ENCODE measurements around the gene CHST12.
"Not testable (repeated sequence)": the region's sequence is repeated elsewhere in the genome, so short reads cannot be mapped to it uniquely, and the experiment has no call there.

Gene CHST12

DNA sequence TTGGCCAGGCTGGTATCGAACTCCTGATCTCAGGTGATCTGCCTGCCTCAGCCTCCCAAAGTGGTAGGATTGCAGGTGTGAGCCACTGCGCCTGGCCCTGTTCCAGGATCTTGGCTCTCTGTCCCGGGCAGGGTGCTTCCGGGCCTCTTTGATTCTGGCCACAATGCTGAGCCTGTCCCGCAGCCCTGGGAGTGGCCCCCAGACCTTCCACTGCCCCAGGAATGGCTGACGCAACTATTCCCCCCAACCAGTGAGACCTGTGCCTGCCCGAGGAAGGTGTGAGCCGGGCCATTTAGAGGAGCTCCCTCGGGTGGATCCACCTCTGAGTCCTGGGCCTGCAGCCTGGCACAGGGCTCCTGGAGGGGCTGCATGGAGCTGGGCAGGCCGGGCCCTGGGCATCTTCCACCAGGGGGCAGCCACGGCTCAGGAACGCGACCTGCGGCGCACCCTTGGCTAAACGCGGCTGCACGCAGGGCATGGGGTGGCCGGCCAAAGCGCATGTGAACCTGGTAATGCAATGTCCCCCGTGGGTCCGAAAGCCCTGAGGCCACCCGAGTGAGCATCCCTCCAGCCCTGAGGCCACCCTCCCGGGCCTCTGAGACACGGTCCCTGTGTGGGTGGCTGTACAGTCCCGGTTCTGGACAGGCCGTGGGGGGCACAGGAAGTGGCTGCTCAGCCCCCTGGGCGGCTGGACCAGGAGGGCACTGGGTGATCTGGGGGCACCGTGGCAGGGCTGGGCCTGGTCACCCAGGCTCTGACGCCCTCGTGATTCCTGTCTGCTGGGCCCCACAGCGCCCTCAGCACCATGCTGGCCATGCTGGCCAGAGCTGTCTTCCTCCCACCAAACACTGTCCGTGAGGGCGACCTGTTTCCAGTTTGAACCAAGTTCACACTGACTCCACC, 48.0 kb downstream of the CHST12 start:
- no peak overlapping the region for H3K9ac ChIP-seq (ENCODE audit: low read depth, low read length)

DNA sequence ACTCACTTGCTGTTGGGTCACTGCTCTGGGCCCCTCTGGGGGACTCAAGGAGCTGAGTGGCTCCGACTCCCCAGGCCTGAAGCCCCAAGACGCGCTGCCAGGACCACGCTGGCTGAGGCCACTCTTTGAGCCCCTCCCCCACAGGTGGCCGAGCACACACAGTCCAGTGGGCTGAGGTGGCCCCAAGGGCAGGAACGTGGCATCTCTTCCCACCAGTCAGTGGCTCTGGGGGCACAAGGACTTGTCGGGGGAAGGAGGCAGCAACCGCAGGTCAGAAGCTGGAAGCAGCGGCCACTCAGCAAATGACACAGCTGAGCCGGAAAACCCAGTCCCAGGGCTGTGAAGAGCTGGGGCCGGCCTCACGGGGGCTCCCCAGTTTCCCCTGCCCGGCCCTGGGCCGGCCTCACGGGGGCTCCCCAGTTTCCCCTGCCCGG, 48.7 kb downstream of the CHST12 start:
- H3K4me1 ChIP-seq (ENCODE audit: control insufficient read depth, insufficient read depth, low read length) = peaks cover 5% of the 10 kb centered on the region; the same call in 1 of the 2 replicates
- no peaks in the 10 kb centered on the region for H3K9me3 ChIP-seq (ENCODE audit: control insufficient read depth, insufficient read depth, low read length)
- no peaks in the 10 kb centered on the region for H3K27me3 ChIP-seq (ENCODE audit: control insufficient read depth, insufficient read depth, low read length)
- no peak overlapping the region for H3K9ac ChIP-seq (ENCODE audit: low read depth, low read length)
- no peak overlapping the region for H3K27ac ChIP-seq (ENCODE audit: low read depth, low read length)
- no peak overlapping the region for H3K4me3 ChIP-seq (ENCODE audit: low read depth, low read length)
- no peaks in the 10 kb centered on the region for H3K36me3 ChIP-seq (ENCODE audit: control insufficient read depth, insufficient read depth, low read length)

More for the DNA sequence above, 48.0 kb downstream of the CHST12 start:
- H3K9me3 ChIP-seq (ENCODE audit: control insufficient read depth, insufficient read depth, low read length) = no peaks in the 10 kb centered on the region
- peaks cover 5% of the 10 kb centered on the region; the same call in 1 of the 2 replicates for H3K4me1 ChIP-seq (ENCODE audit: control insufficient read depth, insufficient read depth, low read length)
- H3K36me3 ChIP-seq (ENCODE audit: control insufficient read depth, insufficient read depth, low read length) = no peaks in the 10 kb centered on the region
- no peaks in the 10 kb centered on the region for H3K27me3 ChIP-seq (ENCODE audit: control insufficient read depth, insufficient read depth, low read length)
- H3K27ac ChIP-seq (ENCODE audit: low read depth, low read length) = no peak overlapping the region
- H3K4me3 ChIP-seq (ENCODE audit: low read depth, low read length) = no peak overlapping the region

DNA sequence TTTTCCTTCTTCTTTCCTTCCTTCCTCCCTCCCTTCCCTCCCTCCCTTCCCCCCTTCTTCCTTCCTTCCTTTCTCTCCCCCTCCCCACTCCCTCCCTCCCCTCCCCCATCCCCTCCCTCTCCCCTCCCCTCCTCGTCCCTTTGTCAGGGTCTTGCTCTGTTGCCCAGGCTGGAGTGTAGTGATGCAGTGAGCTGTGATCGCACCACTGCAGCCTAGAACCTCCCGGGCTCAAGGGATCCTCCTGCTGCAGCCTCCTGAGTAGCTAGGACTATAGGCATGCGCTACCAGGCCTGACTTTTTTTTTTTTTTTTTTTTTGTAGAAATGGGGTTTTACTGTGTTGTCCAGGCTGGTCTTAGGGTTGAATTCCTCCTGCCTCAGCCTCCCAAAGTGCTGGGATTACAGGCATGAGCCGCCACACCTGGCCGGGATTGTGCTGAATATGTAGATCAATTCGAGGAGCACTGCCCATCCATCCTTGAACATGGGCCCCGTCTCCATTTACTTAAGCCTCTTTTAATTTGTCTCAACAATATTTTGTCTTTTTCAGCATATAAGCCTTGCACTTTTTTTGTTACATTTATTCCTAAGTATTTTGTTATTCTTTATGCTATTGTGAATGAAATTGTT, 49.3 kb downstream of the CHST12 start:
- no peak overlapping the region for H3K27ac ChIP-seq (ENCODE audit: low read depth, low read length)
- no peak overlapping the region for H3K9ac ChIP-seq (ENCODE audit: low read depth, low read length)
- no peaks in the 10 kb centered on the region for H3K36me3 ChIP-seq (ENCODE audit: control insufficient read depth, insufficient read depth, low read length)
- H3K9me3 ChIP-seq (ENCODE audit: control insufficient read depth, insufficient read depth, low read length) = no peaks in the 10 kb centered on the region
- H3K4me3 ChIP-seq (ENCODE audit: low read depth, low read length) = no peak overlapping the region
- H3K4me1 ChIP-seq (ENCODE audit: control insufficient read depth, insufficient read depth, low read length) = peaks cover 5% of the 10 kb centered on the region; the same call in 1 of the 2 replicates
- H3K27me3 ChIP-seq (ENCODE audit: control insufficient read depth, insufficient read depth, low read length) = no peaks in the 10 kb centered on the region

DNA sequence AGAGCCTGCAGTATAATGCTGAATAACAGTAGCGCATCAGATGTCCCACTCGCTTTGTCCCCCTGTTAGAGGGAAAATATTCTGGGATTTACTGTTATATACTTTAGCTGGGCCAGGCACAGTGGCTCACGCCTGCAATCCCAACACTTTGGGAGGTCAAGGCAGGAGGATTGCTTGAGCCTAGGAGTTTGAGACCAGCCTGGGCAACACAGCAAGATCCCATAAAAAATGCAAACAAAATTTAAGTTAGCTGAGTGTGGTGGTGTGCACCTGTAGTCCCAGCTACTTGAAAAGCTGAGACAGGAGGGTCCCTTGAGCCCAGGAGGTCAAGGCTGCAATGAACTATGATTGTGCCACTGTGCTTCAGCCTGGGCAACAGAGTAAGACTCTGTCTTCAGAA, 50.4 kb downstream of the CHST12 start:
- not testable (repeated sequence) for H3K9ac ChIP-seq (ENCODE audit: low read depth, low read length); H3K4me1 ChIP-seq (ENCODE audit: control insufficient read depth, insufficient read depth, low read length); H3K9me3 ChIP-seq (ENCODE audit: control insufficient read depth, insufficient read depth, low read length); H3K4me3 ChIP-seq (ENCODE audit: low read depth, low read length); H3K27ac ChIP-seq (ENCODE audit: low read depth, low read length); H3K36me3 ChIP-seq (ENCODE audit: control insufficient read depth, insufficient read depth, low read length); H3K27me3 ChIP-seq (ENCODE audit: control insufficient read depth, insufficient read depth, low read length)

DNA sequence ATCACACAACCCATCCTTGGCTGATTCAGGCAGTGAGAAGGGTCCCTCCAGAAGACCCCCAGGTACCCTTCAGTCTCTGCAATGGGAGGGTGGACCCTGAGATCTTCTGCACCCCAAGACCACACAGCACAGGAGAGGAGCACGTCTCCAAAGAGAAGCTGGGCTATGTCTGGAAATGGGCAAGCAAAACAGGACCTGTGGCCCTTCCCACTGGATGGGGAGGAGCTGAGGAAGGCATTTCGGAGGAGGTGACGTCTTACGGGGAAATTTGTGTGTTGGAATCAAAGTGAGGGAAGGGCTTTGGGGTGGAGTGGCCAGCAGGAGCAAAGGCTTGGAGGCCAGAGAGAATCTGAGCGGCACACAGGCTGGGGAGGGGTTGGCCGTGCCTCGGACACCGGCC, 56.3 kb downstream of the CHST12 start:
- Histone ChIP-seq H3K4me3 (ENCODE audit: low read depth, low read length) (no peak overlapping the region), H3K9me3 (ENCODE audit: control insufficient read depth, insufficient read depth, low read length) (peaks cover 3% of the 10 kb centered on the region; the same call in 1 of the 2 replicates), H3K4me1 (ENCODE audit: control insufficient read depth, insufficient read depth, low read length) (no peaks in the 10 kb centered on the region), H3K27ac (ENCODE audit: low read depth, low read length) (no peak overlapping the region), H3K27me3 (ENCODE audit: control insufficient read depth, insufficient read depth, low read length) (no peaks in the 10 kb centered on the region), H3K9ac (ENCODE audit: low read depth, low read length) (no peak overlapping the region), H3K36me3 (ENCODE audit: control insufficient read depth, insufficient read depth, low read length) (no peaks in the 10 kb centered on the region)

DNA sequence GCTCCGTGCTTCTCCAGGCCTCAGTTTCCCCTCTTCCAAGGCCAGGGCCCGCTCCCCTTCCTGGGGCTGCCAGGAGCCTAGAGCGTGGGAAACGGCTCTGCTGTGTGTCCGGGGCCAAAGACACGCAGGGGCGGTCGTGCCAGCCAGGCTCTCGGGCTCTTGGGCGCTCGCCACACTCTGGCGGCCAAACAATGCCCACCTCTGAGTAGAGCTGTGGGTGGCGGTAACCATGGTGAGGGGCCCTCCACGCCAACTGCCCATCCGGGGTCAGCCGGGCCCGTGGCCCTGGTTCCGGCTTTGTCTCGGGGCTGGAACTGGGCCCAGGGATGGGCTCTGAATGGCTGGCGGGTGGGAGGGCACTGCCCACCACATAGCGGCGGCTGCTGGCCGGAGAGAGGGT, 56.8 kb downstream of the CHST12 start:
- Histone ChIP-seq H3K36me3 (ENCODE audit: control insufficient read depth, insufficient read depth, low read length) (no peaks in the 10 kb centered on the region), H3K9me3 (ENCODE audit: control insufficient read depth, insufficient read depth, low read length) (peaks cover 3% of the 10 kb centered on the region; the same call in 1 of the 2 replicates), H3K4me3 (ENCODE audit: low read depth, low read length) (no peak overlapping the region), H3K4me1 (ENCODE audit: control insufficient read depth, insufficient read depth, low read length) (no peaks in the 10 kb centered on the region), H3K9ac (ENCODE audit: low read depth, low read length) (no peak overlapping the region), H3K27ac (ENCODE audit: low read depth, low read length) (no peak overlapping the region), H3K27me3 (ENCODE audit: control insufficient read depth, insufficient read depth, low read length) (no peaks in the 10 kb centered on the region)

DNA sequence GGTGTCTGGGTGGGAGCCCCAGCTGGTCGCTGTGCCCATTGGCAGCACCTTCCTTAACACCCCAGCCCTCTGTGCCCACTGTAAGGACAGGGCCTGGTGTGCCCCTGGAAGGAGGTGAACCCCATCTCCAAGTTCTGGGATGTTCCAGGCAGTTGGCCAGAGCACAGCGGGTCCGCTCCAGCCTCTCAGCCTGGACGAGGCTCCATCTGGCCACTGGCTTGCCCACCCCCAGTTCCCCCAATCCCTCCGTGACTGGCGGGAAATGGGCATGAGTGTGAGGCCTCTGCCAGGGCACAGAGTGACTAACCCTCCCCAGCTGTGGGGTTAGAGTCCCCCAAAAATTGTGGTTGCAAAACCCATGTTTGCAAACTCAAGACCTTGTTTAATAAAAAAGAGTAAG, 57.2 kb downstream of the CHST12 start:
- Histone ChIP-seq H3K9ac (ENCODE audit: low read depth, low read length) (no peak overlapping the region), H3K36me3 (ENCODE audit: control insufficient read depth, insufficient read depth, low read length) (no peaks in the 10 kb centered on the region), H3K27me3 (ENCODE audit: control insufficient read depth, insufficient read depth, low read length) (no peaks in the 10 kb centered on the region), H3K4me1 (ENCODE audit: control insufficient read depth, insufficient read depth, low read length) (peaks cover 1% of the 10 kb centered on the region), H3K27ac (ENCODE audit: low read depth, low read length) (no peak overlapping the region), H3K9me3 (ENCODE audit: control insufficient read depth, insufficient read depth, low read length) (peaks cover 3% of the 10 kb centered on the region; the same call in 1 of the 2 replicates), H3K4me3 (ENCODE audit: low read depth, low read length) (no peak overlapping the region)

DNA sequence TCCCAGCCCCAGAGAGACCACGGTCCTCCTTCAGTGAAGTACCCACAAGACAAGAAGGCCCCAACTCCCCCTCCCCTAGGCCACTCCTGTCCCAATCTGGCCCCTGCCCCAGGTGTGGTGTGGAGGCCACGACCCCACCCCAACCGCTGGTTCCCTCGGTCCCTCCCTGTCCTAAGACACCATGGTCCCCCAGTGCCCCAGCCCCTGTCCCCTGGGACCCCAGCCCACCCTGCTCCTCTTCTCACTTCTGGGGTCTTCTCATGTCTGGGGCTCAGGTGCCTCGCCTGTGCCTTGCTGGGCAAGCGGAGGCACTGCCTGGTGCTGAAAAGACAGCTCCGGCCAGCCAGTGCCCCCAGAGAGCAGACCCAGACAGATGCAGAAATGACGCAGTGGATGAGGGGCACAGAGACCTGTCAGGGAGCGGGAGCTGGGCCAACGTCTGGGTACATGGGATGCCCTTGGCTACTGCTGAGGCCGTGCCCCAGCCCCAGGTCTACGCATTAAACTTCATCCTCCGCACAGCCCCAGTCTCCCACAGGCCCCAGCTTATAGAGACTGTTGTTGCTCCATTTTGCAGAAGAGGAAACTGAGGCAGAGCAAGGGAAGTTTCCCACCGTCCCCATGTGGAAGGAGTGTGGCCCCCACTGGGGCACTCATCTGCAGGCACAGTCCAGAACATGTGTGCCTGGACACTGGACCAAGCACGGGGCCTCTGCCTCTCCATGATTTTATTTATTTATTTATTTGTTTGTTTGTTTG, 58.0 kb downstream of the CHST12 start:
- Histone ChIP-seq H3K27ac (ENCODE audit: low read depth, low read length) (no peak overlapping the region), H3K27me3 (ENCODE audit: control insufficient read depth, insufficient read depth, low read length) (no peaks in the 10 kb centered on the region), H3K4me3 (ENCODE audit: low read depth, low read length) (no peak overlapping the region), H3K9ac (ENCODE audit: low read depth, low read length) (no peak overlapping the region), H3K4me1 (ENCODE audit: control insufficient read depth, insufficient read depth, low read length) (peaks cover 6% of the 10 kb centered on the region), H3K36me3 (ENCODE audit: control insufficient read depth, insufficient read depth, low read length) (no peaks in the 10 kb centered on the region), H3K9me3 (ENCODE audit: control insufficient read depth, insufficient read depth, low read length) (peaks cover 3% of the 10 kb centered on the region; the same call in 1 of the 2 replicates)

DNA sequence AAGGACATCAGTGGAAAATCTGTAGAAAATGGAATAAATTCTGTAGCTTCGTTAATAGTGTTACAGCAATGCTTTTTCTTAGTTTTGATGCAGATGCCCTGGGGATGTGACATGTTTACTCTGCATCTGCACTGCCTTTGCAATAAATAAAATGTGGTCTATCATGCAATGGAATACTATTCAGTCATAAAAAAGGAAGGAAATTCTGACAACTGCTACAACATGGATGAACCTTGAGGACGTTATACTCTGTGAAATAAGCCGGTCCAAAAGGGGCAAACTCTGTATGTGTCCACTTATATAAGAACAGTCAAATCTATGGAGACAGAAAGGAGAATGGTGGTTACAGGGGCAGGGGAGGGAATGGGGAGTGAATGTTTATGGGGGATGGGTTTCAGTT, 59.3 kb downstream of the CHST12 start:
- no peak overlapping the region for H3K27ac ChIP-seq (ENCODE audit: low read depth, low read length)
- H3K9ac ChIP-seq (ENCODE audit: low read depth, low read length) = no peak overlapping the region
- no peaks in the 10 kb centered on the region for H3K27me3 ChIP-seq (ENCODE audit: control insufficient read depth, insufficient read depth, low read length)
- H3K4me1 ChIP-seq (ENCODE audit: control insufficient read depth, insufficient read depth, low read length) = peaks cover 6% of the 10 kb centered on the region
- no peaks in the 10 kb centered on the region for H3K36me3 ChIP-seq (ENCODE audit: control insufficient read depth, insufficient read depth, low read length)
- H3K4me3 ChIP-seq (ENCODE audit: low read depth, low read length) = no peak overlapping the region
- H3K9me3 ChIP-seq (ENCODE audit: control insufficient read depth, insufficient read depth, low read length) = peaks cover 3% of the 10 kb centered on the region; the same call in 1 of the 2 replicates

DNA sequence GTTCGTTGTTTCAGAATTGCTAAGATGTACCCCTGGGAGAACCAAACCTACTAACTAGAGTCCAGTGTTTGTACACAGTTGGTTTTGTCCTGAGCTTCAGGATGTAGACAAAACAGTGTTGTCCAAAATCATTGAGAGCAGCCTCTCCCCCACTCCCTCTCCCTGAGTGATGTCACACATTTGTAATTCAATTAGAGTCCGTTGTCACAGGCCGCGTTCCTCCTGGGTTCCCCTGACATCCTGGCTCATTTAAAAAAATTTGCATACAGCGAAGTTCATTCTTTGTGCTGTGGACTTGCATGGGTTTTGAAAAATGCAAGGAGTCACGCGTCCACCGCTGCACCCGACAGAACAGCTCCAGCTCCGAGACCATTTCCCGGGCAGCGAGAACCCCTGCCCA, 62.5 kb downstream of the CHST12 start:
- Histone ChIP-seq H3K27ac (ENCODE audit: low read depth, low read length) (peak overlapping the region; percentile 59), H3K36me3 (ENCODE audit: control insufficient read depth, insufficient read depth, low read length) (no peaks in the 10 kb centered on the region), H3K4me3 (ENCODE audit: low read depth, low read length) (no peak overlapping the region), H3K27me3 (ENCODE audit: control insufficient read depth, insufficient read depth, low read length) (no peaks in the 10 kb centered on the region), H3K4me1 (ENCODE audit: control insufficient read depth, insufficient read depth, low read length) (peaks cover 6% of the 10 kb centered on the region), H3K9ac (ENCODE audit: low read depth, low read length) (no peak overlapping the region), H3K9me3 (ENCODE audit: control insufficient read depth, insufficient read depth, low read length) (peaks cover 3% of the 10 kb centered on the region; the same call in 1 of the 2 replicates)
